Neutrophil (primary cell): ENCODE results near the gene PDE1C.

Source experiments
- H3K27ac ChIP-seq: fragments of 200-600 bp; sonication (generic); 2 replicates; pipeline ENCODE4 v1.5.1; 2016; ENCODE audit warnings: mild to moderate bottlenecking, moderate library complexity
- H3K27me3 ChIP-seq: fragments of 200-600 bp; sonication (generic); 2 replicates; pipeline ENCODE4 v1.6.0; 2016; ENCODE audit warnings: mild to moderate bottlenecking
- H3K36me3 ChIP-seq: fragments of 200-600 bp; sonication (generic); 2 replicates; pipeline ENCODE4 v1.5.1; 2017
- H3K4me1 ChIP-seq, 2 experiments: fragments of 200-600 bp in 1 of 2; sonication (generic) in 1 of 2; 1 replicate in 1 of 2; 2 replicates in 1 of 2; pipeline versions ENCODE4 v1.5.1 to v1.6.1; 2013 to 2016; ENCODE audit warnings: low read depth in 1 of 2, low read length in 1 of 2, mild to moderate bottlenecking in 1 of 2, moderate library complexity in 1 of 2; ENCODE audit not compliant: control insufficient read depth in 1 of 2, insufficient read depth in 1 of 2
- H3K4me3 ChIP-seq, 2 experiments: fragments of 200-600 bp in 1 of 2; sonication (generic) in 1 of 2; 1 replicate in 1 of 2; 2 replicates in 1 of 2; pipeline ENCODE4 v1.5.1; 2013 to 2016; ENCODE audit warnings: low read depth in 1 of 2, low read length in 1 of 2, mild to moderate bottlenecking in 1 of 2, moderate library complexity in 1 of 2
- H3K9me3 ChIP-seq: fragments of 200-600 bp; sonication (generic); 2 replicates; pipeline ENCODE4 v1.5.1; 2016
- TF ChIP-seq, protein P1 (sequence below): fragments of 200-600 bp; sonication (generic); IDR thresholded peaks from 2 replicates; pipeline ENCODE4 v1.5.1; 2016; ENCODE audit warnings: antibody characterized with exemption

The PDE1C gene

DNA sequence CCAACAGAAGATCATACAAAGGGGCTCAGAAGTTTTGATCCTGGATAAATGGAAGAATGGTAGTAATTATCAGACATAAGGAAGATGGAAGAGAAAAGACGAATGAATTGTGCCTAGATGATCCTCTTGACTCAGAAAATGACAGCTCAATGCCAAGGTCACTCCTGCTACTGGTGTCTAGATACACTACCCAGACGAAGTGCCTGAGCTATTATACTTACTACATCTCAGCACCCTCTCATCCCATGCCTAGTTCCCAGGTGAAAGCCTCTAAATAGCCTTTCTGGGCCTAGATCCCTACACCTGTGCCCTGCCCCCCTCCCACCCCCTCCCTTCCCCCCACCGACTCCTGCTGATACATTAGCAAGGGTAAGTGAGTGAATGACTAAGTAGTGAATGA is 25.5 kb downstream of the PDE1C start:
- Histone ChIP-seq H3K27ac (no peak overlapping the region), H3K4me3 (no peak overlapping the region), H3K36me3 (no peaks in the 10 kb centered on the region), H3K4me1 (no peaks in the 10 kb centered on the region), H3K27me3 (no peaks in the 10 kb centered on the region), H3K9me3 (no peaks in the 10 kb centered on the region)
- TF ChIP-seq, protein P1, sequence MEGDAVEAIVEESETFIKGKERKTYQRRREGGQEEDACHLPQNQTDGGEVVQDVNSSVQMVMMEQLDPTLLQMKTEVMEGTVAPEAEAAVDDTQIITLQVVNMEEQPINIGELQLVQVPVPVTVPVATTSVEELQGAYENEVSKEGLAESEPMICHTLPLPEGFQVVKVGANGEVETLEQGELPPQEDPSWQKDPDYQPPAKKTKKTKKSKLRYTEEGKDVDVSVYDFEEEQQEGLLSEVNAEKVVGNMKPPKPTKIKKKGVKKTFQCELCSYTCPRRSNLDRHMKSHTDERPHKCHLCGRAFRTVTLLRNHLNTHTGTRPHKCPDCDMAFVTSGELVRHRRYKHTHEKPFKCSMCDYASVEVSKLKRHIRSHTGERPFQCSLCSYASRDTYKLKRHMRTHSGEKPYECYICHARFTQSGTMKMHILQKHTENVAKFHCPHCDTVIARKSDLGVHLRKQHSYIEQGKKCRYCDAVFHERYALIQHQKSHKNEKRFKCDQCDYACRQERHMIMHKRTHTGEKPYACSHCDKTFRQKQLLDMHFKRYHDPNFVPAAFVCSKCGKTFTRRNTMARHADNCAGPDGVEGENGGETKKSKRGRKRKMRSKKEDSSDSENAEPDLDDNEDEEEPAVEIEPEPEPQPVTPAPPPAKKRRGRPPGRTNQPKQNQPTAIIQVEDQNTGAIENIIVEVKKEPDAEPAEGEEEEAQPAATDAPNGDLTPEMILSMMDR, result no peak

DNA sequence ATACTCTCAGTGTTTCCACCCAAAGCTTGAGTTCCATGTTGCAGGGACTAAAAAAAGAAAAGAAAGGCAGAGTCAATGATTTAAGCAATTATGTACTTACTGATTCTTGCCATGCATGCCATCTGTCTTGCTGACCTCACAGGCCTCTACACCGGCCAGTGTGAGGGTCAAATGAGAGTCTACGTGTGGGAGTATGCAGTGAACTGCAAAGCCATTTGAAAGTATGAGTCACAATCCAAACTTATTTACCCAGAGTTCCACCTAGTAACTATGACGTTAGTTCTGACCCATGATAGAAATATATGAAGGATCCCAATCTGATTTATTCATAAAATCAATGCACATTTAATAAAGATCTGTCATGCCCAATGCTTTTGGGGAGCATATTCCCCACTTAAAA is 26.5 kb downstream of the PDE1C start:
- Histone ChIP-seq H3K27me3 (no peaks in the 10 kb centered on the region), H3K4me3 (no peak overlapping the region), H3K9me3 (no peaks in the 10 kb centered on the region), H3K4me1 (no peaks in the 10 kb centered on the region), H3K27ac (no peak overlapping the region), H3K36me3 (no peaks in the 10 kb centered on the region)
- TF ChIP-seq, protein P1, result no peak

DNA sequence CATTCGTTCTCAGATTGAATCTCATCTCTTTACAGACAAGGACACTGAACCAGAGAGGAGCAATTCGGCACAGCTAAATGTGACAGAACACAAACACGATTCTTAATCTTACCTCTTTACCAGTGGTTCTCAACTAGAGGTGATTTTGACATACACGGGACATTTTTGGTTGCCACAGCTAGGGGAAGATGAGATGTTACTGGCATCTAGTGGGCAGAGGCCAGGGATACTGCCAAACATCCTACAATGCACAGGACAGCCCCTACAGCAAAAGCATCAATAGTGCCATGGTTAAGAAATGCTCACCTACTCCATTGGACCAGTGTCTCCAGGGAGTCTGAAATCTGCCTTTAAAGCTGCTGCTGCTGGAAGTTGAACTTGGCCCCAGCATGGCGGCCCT is 27.3 kb downstream of the PDE1C start:
- Histone ChIP-seq H3K9me3 (no peaks in the 10 kb centered on the region), H3K36me3 (no peaks in the 10 kb centered on the region), H3K27me3 (no peaks in the 10 kb centered on the region), H3K4me1 (no peaks in the 10 kb centered on the region), H3K4me3 (no peak overlapping the region), H3K27ac (no peak overlapping the region)
- TF ChIP-seq, protein P1, result no peak

DNA sequence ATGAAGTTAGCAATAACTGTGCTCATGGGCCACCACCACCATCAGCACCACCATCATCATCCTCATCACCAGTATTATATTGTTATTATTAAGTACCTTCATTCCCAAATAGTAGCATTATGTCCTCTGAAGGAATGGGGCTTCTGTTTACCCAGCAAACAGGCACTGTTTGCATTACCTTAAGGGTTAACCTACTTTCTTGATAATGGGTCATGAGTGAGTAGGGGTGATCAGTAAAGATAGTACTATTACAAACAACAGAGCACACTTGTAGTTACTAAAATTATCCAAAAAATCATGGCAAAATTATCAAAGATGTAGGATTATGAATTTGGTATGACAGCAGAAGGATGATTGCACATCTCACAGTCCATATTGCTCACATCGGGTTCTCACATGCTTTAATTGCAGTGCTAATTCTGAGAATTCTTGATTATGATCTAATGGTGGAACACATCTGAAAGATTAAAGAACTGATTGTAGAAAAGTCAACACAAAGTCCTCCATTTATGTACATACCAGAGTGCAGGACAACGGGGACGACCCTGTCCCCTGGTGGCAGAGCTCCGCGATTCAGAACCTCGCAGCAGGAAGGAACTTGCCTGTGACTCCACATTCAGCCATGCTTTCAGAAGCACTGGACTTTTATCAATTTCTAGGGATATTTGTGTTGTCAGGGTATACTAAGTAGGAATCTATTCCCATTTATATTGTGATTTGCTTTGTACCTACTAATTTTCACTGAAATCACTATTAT is 31.0 kb downstream of the PDE1C start:
- Histone ChIP-seq H3K36me3 (no peaks in the 10 kb centered on the region), H3K4me3 (no peak overlapping the region), H3K4me1 (no peaks in the 10 kb centered on the region), H3K27me3 (no peaks in the 10 kb centered on the region), H3K27ac (no peak overlapping the region), H3K9me3 (no peaks in the 10 kb centered on the region)
- TF ChIP-seq, protein P1, result no peak

DNA sequence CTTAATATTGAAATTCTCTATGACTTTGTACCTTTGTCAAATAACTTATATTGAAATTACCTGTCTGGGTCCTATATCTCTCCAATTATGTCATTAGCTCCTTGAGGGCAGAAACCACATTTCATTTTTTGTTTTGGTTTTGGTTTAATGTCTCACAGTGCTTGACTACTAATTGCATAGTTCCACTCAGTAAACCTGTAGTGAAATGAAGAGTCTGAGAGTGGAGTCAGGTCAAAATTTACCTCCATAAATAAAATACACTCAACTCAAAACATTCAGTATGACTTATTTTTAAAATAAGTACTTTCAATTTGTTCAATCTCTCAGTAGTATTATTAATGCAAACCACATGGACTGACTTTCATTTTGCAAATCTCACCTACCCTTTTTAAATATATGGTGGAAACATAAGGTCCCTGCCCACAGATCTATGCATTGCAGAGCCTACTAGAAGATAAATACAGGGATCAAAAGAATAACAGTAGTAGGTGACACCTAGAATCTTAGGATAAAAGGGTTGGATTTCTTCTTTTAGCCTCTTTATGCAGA is 32.5 kb downstream of the PDE1C start:
- H3K9me3 ChIP-seq, result no peaks in the 10 kb centered on the region
- no peaks in the 10 kb centered on the region for H3K4me1 ChIP-seq
- no peaks in the 10 kb centered on the region for H3K36me3 ChIP-seq
- TF ChIP-seq, protein P1, result no peak
- no peak overlapping the region for H3K4me3 ChIP-seq
- no peak overlapping the region for H3K27ac ChIP-seq
- no peaks in the 10 kb centered on the region for H3K27me3 ChIP-seq
